HUES64 (cell line): ENCODE measurements around the gene PCDHB1. TPM values are rescaled to one million over a fixed set of nuclear protein-coding genes. Genes with fewer than 3 reads are reported as not detected.

ENCODE experiments used
- H3K27ac ChIP-seq: 2 replicates; pipeline ENCODE4 v1.7.0; 2013; ENCODE audit warnings: low read depth, low read length, inconsistent platforms
- H3K27me3 ChIP-seq: 2 replicates; pipeline ENCODE4 v1.6.1; 2013; ENCODE audit warnings: mild to moderate bottlenecking, low read length; ENCODE audit not compliant: insufficient read depth
- H3K36me3 ChIP-seq: 2 replicates; pipeline ENCODE4 v1.6.1; 2013; ENCODE audit warnings: mild to moderate bottlenecking, low read length; ENCODE audit not compliant: insufficient read depth
- H3K4me1 ChIP-seq: 2 replicates; pipeline ENCODE4 v1.6.1; 2013; ENCODE audit warnings: mild to moderate bottlenecking, low read length, moderate library complexity; ENCODE audit not compliant: insufficient read depth
- H3K4me3 ChIP-seq: 2 replicates; pipeline ENCODE4 v1.5.1; 2013; ENCODE audit warnings: mild to moderate bottlenecking, low read length, moderate library complexity
- H3K9ac ChIP-seq: 2 replicates; pipeline ENCODE4 v1.6.1; 2013; ENCODE audit warnings: mild to moderate bottlenecking, low read depth, low read length
- H3K9me3 ChIP-seq: 2 replicates; pipeline ENCODE4 v1.6.1; 2013; ENCODE audit warnings: low read depth, low read length; ENCODE audit not compliant: insufficient read depth
- WGBS: fragments of 150-250, 120-280 bp; methylation state at CpG from one replicate; pipeline ENCODE4 v1.1.7; 2013; ENCODE audit warnings: missing lambda C conversion rate; 5-methylcytosine and 5-hydroxymethylcytosine counted together
- polyA plus RNA-seq, 2 experiments: library from polyadenylated mRNA; stranded (reverse); fragments of 50-300 nt; gene quantifications; one replicate each; pipeline ENCODE4 v1.2.3, GENCODE V29; 2013

Gene PCDHB1, protein sequence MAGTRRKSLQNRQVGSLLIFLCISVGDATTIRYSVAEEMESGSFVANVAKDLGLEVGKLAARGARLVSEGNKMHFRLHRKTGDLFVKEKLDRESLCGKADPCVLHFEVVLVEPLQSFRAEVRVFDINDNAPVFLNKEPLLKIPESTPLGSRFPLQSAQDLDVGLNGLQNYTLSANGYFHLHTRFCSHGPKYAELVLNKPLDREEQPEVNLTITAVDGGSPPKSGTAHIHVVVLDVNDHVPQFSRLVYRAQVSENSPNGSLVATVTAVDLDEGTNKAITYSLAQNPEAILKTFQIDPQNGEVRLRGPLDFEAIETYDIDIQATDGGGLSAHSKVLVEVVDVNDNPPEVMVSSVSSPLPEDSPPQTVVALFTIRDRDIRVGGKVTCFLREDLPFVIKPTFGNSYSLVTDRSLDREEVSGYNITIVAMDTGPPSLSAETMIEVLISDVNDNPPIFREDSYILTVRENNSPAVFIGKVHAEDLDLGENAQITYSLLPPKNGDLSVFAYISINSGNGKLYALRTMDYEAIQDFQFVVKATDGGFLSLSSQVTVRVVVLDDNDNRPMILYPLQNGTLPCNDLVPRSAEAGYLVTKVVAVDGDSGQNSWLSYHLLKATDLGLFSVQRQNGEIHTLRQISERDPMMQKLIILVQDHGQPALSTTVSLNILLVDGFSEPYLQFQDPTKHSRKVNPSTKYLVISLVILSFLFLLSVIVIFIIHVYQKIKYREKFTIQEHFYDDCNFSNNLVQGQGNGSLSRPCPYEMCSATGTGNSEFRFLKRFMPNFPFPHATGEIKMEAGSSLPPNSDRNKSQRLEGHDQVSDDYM
- polyA plus RNA-seq (2013, experiment 1 of 2), result 0.05 TPM
- 0.06 TPM for polyA plus RNA-seq (2013, experiment 2 of 2)

DNA sequence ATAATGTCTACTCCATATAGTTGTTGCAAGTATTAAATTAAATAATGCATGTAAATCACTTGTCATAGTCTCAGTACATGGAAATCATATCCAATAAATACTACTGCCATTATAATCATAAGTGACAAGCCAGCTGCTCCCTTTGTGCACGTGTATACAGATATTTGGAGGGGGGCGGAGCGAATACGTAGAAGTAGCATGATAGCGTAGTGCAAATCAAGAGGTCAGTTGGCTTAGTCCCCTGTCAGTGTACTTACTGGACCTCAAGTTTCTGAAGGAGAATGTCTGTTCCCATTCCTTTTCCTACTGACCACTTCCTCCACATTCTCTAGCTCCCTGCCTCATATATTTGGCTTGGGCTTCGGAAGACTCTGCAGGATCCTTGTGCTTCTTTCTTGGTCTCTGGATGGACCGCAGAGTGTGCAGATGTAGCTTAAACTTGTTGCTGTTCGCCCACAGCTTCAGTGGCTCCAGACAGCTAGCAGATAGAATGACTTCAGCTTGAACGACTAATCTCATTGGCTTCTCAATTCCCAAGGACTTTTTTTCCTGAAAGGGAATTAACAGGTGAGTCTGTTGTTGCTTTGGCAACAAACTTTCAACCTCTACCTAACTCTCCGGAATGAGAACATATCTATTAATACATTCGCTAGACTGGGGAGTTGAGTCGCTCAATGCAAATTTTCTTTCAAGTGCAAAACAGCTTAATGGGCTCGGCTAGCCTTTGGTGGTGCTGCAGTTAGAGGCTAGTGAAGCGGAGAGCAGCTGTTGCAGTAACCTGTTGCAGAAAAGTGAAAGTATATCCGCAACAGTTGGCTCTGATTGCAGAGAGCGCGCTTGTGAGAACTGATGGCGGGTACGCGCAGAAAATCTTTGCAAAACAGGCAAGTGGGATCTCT lies at the start of gene PCDHB1:
PCDHB1 (plus strand) TSS at position 753 of the 899 bp plus-strand sequence; CDS start at position 850, 97 bp downstream.
- no peaks in the 10 kb centered on the region for H3K4me1 ChIP-seq
- peak within 1 kb of the TSS; percentile 68 for H3K4me3 ChIP-seq
- 9% methylated on average over 20 of the region's 20 CpGs for WGBS

DNA sequence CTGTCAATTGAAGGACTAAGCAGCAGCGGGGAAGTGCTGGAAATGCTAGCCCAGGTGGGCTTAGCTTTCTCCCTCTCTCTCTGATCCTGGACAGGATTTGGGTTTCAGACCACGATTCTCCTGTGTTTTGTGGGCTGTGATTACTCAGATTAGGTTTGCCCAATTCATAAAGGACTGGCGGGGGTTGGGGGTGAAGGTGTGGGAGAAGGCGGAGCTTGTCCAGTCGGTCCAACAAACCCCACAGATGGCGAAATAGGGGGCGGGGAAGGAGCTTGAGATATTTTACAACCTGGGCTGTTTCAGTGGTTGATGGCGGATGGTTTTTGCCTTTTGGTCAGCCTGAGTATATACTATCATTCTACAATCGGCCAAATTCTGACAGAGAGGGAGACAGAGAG lies 49.7 kb upstream of the PCDHB1 start:
- WGBS, result 3% methylated on average over 8 of the region's 9 CpGs
- peak overlapping the region; percentile 96 for H3K27ac ChIP-seq
- no peaks in the 10 kb centered on the region for H3K9me3 ChIP-seq
- no peaks in the 10 kb centered on the region for H3K36me3 ChIP-seq
- H3K9ac ChIP-seq, result peak overlapping the region; percentile 88
- no peaks in the 10 kb centered on the region for H3K27me3 ChIP-seq
- H3K4me1 ChIP-seq, result peaks cover 57% of the 10 kb centered on the region
- peak overlapping the region; percentile 65 for H3K4me3 ChIP-seq

More for the DNA sequence above, at the start of gene PCDHB1:
- no peaks in the 10 kb centered on the region for H3K9me3 ChIP-seq
- H3K27ac ChIP-seq, result no peak within 1 kb of the TSS
- H3K9ac ChIP-seq, result peak within 1 kb of the TSS; percentile 40
- peaks cover 51% of the 10 kb centered on the region for H3K27me3 ChIP-seq
- H3K36me3 ChIP-seq, result no peaks in the 10 kb centered on the region

DNA sequence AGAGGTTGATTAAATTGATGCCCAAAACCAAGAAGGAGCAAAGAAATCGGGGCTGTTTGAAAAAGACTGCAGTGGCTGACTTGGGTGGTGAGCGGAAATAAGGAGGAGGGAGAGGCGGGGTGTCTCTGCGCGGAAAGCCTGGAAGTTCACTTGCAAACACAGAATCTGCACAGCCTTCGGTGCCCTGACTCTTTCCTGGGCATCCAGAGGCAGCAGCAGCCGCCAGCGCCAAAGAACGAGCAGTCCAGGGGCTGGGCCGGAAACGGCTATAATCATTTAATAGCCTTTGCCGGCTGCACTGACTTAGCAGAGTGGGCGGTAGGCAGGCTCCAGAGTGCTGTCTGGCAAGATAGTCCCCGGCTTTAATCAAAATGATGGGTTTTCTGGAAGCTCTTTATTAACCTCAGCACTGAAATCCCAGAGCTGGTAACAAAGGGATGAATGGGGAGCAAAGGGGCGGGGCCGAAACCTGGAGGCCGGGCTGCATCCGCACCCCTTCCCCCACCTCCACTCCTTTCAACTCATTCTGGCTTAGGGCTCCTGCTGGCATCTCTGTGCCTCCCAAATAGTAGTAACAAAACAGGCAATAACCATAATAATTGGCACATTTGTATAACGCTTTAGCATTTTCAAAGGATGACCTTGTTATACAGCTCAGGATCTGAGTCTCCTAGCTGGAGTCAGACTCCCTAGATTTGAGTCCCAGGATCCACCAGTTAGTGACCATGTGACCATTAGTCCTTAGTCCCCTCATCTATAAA lies 49.1 kb upstream of the PCDHB1 start:
- Histone ChIP-seq H3K27ac (peak overlapping the region; percentile 96), H3K9ac (peak overlapping the region; percentile 88), H3K4me3 (peak overlapping the region; percentile 65), H3K4me1 (peaks cover 57% of the 10 kb centered on the region), H3K36me3 (no peaks in the 10 kb centered on the region), H3K9me3 (no peaks in the 10 kb centered on the region), H3K27me3 (no peaks in the 10 kb centered on the region)
- under 1% methylated on average over 19 of the region's 19 CpGs for WGBS

DNA sequence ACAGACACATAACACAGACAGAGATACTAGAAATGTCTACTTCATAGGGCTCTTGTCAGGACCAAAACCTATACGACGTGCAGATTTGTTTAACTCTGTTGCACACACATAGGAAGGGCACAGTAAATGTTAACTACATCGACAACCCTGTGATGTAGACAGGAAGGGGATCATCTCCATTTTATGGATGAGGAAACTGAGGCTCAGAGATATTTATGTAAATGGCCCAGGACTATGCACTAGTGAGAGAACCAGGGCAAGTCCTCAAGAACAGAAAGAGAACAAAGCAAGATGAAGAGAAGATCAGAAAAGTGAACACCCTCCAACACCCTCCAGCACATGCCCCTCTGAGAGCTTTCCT lies 48.6 kb upstream of the PCDHB1 start:
- Histone ChIP-seq H3K36me3 (no peaks in the 10 kb centered on the region), H3K27me3 (no peaks in the 10 kb centered on the region), H3K9me3 (no peaks in the 10 kb centered on the region), H3K27ac (peak overlapping the region; percentile 75), H3K4me1 (peaks cover 57% of the 10 kb centered on the region), H3K4me3 (peak overlapping the region; percentile 65), H3K9ac (peak overlapping the region; percentile 25; the same call in 1 of the 2 replicates)
- WGBS, result 14% methylated on average over 3 of the region's 3 CpGs

DNA sequence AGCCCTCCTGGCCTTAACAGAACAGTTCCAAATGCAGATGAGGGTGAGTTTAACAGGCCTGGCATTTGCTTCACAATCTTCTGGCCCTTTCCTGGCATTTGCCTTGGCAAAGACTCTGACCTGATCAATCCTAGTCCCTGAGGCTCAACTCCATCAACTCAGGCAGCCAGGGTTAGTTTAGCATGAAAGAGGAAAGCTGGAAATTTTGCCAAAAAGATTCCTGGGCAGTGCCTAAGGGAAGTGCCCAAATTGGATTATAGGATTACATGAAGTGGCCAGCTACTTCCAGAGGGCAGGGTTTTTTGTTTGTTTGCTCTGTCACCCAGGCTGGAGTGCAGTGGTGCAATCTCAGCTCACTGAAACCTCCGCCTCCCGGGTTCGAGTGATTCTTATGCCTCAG lies 48.1 kb upstream of the PCDHB1 start:
- Histone ChIP-seq H3K9ac (peak overlapping the region; percentile 25; the same call in 1 of the 2 replicates), H3K36me3 (no peaks in the 10 kb centered on the region), H3K27ac (peak overlapping the region; percentile 75), H3K27me3 (no peaks in the 10 kb centered on the region), H3K4me3 (no peak overlapping the region), H3K4me1 (peaks cover 55% of the 10 kb centered on the region), H3K9me3 (no peaks in the 10 kb centered on the region)
- 88% methylated on average over 3 of the region's 3 CpGs for WGBS

DNA sequence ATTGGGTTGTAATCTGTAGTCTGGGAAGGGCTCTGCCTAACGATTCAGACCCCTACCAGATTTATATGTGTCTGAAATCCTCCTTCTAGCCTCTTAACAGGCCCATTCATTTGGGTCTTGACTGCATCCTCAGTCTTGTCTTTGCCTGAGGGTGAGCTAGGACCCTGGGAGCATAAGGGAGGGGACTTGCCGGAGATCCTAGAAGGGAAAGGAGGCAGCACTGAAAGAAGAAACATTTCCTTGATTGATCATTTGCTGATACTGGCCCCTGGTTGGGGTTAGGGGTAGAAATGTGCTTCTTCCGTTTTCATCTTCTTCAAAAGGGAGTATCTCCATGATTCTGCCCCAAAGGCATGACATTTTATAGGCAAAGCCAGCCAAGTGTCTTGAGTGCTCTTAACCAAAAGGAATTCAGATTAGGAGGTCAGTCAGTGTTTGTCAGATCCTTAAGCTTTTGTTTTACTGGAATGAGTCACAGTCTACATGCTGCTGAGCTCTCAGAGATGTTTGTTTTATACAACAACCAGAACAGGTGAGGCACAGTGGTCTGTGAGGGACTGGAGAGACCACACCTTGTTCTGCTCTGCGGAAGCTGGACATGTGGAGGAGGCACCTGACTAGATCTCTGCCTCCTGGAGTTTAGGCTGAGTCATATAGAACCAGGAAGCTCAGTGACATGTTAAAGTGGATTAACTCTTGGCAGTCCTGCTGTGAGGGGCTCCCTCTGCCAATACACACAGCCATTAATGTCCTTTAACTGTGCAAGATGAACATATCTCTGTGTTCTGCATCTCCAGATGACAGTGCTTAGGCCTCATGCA lies 47.2 kb upstream of the PCDHB1 start:
- Histone ChIP-seq H3K9me3 (no peaks in the 10 kb centered on the region), H3K4me1 (peaks cover 48% of the 10 kb centered on the region), H3K4me3 (peak overlapping the region; percentile 14; the same call in 1 of the 2 replicates), H3K36me3 (no peaks in the 10 kb centered on the region), H3K9ac (peak overlapping the region; percentile 33; the same call in 1 of the 2 replicates), H3K27me3 (no peaks in the 10 kb centered on the region), H3K27ac (peak overlapping the region; percentile 81)
- 10% methylated on average over 4 of the region's 4 CpGs for WGBS

DNA sequence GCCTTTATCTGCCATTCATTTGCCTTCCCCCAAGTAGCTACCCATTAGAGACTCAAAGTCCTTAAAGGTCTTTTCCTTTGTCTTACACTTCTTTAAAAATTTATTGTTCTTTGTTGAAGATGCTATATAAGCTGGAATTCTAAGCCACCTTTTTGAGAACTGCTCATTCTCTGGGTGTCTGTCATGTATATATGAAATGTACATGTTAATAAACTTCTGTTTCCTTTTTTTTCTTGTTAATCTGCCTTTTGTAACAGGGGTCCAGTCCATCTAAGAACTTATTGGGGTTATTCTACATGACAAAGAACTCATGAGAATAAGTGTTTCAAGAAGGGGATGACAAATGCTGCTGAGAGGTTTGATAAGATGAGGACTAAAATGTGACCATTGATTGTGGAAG lies 43.4 kb upstream of the PCDHB1 start:
- H3K27me3 ChIP-seq, result no peaks in the 10 kb centered on the region
- H3K36me3 ChIP-seq, result peaks cover 22% of the 10 kb centered on the region
- H3K27ac ChIP-seq, result no peak overlapping the region
- H3K4me3 ChIP-seq, result no peak overlapping the region
- peaks cover 25% of the 10 kb centered on the region for H3K4me1 ChIP-seq
- no peaks in the 10 kb centered on the region for H3K9me3 ChIP-seq
- no peak overlapping the region for H3K9ac ChIP-seq

DNA sequence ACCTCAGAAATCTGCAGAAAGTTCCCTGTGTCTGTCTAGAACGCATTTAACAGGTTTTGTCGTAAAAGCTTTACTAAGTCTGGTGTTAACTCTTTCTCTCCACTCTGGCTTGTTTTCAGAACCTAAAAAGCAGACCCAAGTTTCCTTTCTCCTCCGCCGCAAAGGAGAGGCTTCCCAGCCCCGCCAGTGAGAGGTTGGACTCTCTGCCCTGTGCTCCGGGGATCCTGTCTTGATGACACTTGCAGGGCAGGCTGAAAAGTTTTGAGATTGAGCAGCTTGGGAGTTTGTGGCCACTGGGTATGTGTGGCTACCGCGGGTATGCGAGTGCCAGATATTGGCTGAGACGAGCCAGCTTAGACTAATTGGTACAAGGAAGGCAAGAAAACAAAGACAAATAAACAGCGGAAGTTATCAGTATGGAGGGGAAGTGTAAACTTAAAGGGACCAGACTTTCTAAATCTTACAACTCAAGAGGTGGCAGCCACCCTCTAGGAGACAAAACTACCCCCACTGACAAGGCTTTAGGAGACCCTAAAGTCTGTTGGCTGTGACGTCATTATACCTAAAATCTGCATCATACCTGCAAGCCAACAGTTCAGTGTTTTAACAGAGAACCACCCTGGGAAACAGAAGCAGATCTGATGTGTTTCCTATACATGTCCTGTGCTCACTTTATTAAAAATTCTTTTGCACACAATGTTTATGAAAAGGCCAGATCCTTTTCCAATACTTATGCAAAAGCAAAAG lies 41.0 kb upstream of the PCDHB1 start:
- Histone ChIP-seq H3K36me3 (peaks cover 22% of the 10 kb centered on the region), H3K9me3 (no peaks in the 10 kb centered on the region), H3K27ac (no peak overlapping the region), H3K27me3 (no peaks in the 10 kb centered on the region), H3K9ac (no peak overlapping the region), H3K4me1 (peaks cover under 1% of the 10 kb centered on the region; the same call in 1 of the 2 replicates), H3K4me3 (no peak overlapping the region)
- 93% methylated on average over 12 of the region's 12 CpGs for WGBS

DNA sequence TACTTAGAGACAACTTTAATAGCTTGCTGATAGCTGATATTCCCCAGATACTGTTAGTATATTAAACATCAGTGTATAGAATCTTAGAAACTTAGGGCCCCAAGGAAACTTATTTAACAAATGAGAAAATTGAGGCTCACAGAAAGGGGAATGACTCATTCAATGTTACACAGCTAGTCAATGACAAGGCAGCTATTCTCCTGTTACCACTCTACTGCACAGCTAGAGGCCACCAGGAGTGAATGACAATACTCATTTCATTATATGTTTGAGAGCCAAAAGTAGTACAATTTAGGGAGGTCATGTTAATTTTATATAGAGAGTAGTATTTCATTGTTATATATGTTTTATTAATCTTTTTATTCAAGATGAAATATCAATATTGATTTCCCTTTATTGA lies 33.2 kb upstream of the PCDHB1 start:
- Histone ChIP-seq H3K4me3 (no peak overlapping the region), H3K9me3 (no peaks in the 10 kb centered on the region), H3K27ac (no peak overlapping the region), H3K4me1 (peaks cover 7% of the 10 kb centered on the region), H3K36me3 (no peaks in the 10 kb centered on the region), H3K27me3 (no peaks in the 10 kb centered on the region), H3K9ac (no peak overlapping the region)
